SK-N-MC (cell line): ENCODE measurements around the gene CEP192.

Source experiments
- EZH2 ChIP-seq: fragments of 200-600 bp; sonication (generic); IDR thresholded peaks from one replicate; pipeline ENCODE4 v1.6.1; 2017; ENCODE audit warnings: antibody characterized with exemption
- FOXP2 ChIP-seq: optimal IDR thresholded peaks from 2 replicates; pipeline ENCODE3; 2011; ENCODE audit warnings: mild to moderate bottlenecking, moderate library complexity; ENCODE audit not compliant: insufficient read depth; ENCODE audit errors: extremely low read length, control extremely low read depth
- POLR2AphosphoS5 ChIP-seq: IDR thresholded peaks from 2 replicates; pipeline ENCODE4 v1.6.1; 2012; ENCODE audit warnings: mild to moderate bottlenecking, low read depth, low read length, borderline replicate concordance

GRCh38 chr18:13014232-13014631, 23.1 kb downstream of the CEP192 start:
- TF ChIP-seq POLR2AphosphoS5 = no peak
- TF ChIP-seq EZH2 = no peak
- TF ChIP-seq FOXP2 = no peak
